ENCODE results near the gene C10orf95. TPM values are rescaled to one million over a fixed set of nuclear protein-coding genes. Genes with fewer than 3 reads are reported as not detected.
A peak's percentile ranks its signal among the peaks of the same experiment; 100 is the strongest.

Gene C10orf95
- total and polyA plus RNA-seq, 2 experiments from 2014 or later = not detected

- Histone ChIP-seq H3K27me3 (replicated peaks; ENCODE audit: insufficient read depth) (peaks cover 16% of the 10 kb centered on the region), H3K9ac (no peak overlapping the region), H3K9me2 (ENCODE audit: insufficient read depth) (no peaks in the 10 kb centered on the region), H3K79me2 (ENCODE audit: insufficient read depth) (no peaks in the 10 kb centered on the region), H3K4me1 (ENCODE audit: insufficient read depth) (no peaks in the 10 kb centered on the region), H3K27ac (no peak overlapping the region), H2AFZ (no peak overlapping the region), H3K36me3 (ENCODE audit: low read depth) (no peaks in the 10 kb centered on the region), H3K4me3 (no peak overlapping the region), H4K20me1 (ENCODE audit: insufficient read depth) (no peaks in the 10 kb centered on the region), H3K9me3 (ENCODE audit: low read depth) (no peaks in the 10 kb centered on the region), H3K4me2 (ENCODE audit: unreplicated experiment) (no peak overlapping the region), H3F3A (ENCODE audit: insufficient read depth) (no peaks in the 10 kb centered on the region)
- in situ Hi-C loops (cut with MboI) = no loop called here
- 50 to 57% methylated on average over 9 to 16 of the region's 16 CpGs for WGBS, 2 experiments (ENCODE audit: low coverage in 1 of 2, low lambda C conversion rate in 2 of 2, missing lambda C conversion rate in 2 of 2)
- no peak for TF ChIP-seq EZH2phosphoT487 (IDR thresholded peaks at IDR 0.05; ENCODE audit: insufficient read depth, low read depth)
- no peak for TF ChIP-seq EZH2 (IDR thresholded peaks at IDR 0.05; ENCODE audit: insufficient read depth, poor library complexity, severe bottlenecking)
- DNase-seq = no peak
Measured at GRCh38 chr10:102413806-102414561, 37.4 kb downstream of the C10orf95 start.

DNA sequence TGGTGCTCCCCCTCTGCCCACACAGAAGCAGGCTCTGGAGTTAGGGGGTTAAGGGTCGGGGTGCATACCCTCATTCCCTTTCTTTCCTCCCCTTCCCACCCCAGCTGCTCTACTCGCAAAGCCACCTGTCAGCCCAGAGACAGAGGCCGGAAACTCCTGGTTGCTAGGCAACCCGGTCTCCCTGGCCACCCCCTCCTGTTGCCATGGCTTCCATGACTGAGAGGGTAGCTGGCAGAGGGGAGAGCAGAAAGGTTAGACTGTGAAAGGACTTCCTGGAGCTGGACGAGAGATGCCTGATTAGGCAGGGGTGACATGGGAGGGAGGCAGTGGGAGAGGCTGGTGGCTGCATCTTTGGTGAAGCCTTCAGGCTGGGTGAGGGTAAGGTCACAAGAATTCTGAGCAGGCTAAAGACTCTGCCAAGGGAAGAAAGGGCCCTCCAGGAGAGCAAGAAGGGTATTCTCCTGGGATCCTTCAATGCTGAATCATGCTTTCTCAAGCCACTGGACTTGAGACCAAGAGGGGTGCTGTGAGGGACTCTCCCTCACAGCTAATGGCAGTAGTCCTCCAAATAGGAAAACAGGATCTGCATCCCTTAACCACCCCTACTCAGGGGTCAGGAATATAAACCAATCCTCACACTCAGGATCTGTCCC lies 38.2 kb downstream of the C10orf95 start:
- Histone ChIP-seq H3K36me3 (ENCODE audit: low read depth) (no peaks in the 10 kb centered on the region), H3K9ac (no peak overlapping the region), H3K9me2 (ENCODE audit: insufficient read depth) (no peaks in the 10 kb centered on the region), H3K4me2 (ENCODE audit: unreplicated experiment) (no peak overlapping the region), H3K9me3 (ENCODE audit: low read depth) (no peaks in the 10 kb centered on the region), H3K79me2 (ENCODE audit: insufficient read depth) (no peaks in the 10 kb centered on the region), H3F3A (ENCODE audit: insufficient read depth) (no peaks in the 10 kb centered on the region), H3K27me3 (replicated peaks; ENCODE audit: insufficient read depth) (peaks cover 16% of the 10 kb centered on the region), H4K20me1 (ENCODE audit: insufficient read depth) (no peaks in the 10 kb centered on the region), H3K4me1 (ENCODE audit: insufficient read depth) (no peaks in the 10 kb centered on the region), H3K4me3 (no peak overlapping the region), H3K27ac (no peak overlapping the region), H2AFZ (no peak overlapping the region)
- no peak for TF ChIP-seq EZH2phosphoT487 (IDR thresholded peaks at IDR 0.05; ENCODE audit: insufficient read depth, low read depth)
- TF ChIP-seq EZH2 (IDR thresholded peaks at IDR 0.05; ENCODE audit: insufficient read depth, poor library complexity, severe bottlenecking) = no peak
- 3% methylated on average over 5 of the region's 5 CpGs for WGBS, 2 experiments (ENCODE audit: low coverage in 1 of 2, low lambda C conversion rate in 2 of 2, missing lambda C conversion rate in 2 of 2)
- in situ Hi-C loops (cut with MboI) = no loop called here
- peak; percentile 41 for DNase-seq

DNA sequence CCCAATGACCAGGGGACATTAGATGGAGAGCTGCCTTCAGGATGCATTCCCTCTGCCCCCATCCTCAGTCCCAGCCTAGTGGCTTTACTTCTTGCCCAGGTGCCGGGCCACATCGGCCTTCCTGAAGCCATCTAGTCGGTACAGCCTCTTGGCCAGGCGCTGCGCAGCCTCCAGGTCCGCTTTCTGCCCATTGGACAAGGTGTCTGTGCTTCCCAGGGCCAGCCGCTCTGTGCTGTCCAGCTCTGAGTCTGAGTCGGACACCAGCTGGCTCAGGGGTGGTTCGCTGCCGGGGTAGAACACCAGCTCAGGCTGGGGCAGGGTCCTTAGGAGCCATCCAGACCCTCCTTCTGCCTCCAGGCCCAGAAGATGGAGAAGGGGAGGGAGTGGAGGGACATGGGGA lies 39.0 kb downstream of the C10orf95 start:
- no peak for DNase-seq
- H3K27me3 ChIP-seq (replicated peaks; ENCODE audit: insufficient read depth) = peaks cover 16% of the 10 kb centered on the region

GRCh38 chr10:102411341-102412255 lies 39.7 kb downstream of the C10orf95 start:
- no peaks in the 10 kb centered on the region for H3K9me2 ChIP-seq (ENCODE audit: insufficient read depth)
- H3K79me2 ChIP-seq (ENCODE audit: insufficient read depth) = no peaks in the 10 kb centered on the region
- H3K36me3 ChIP-seq (ENCODE audit: low read depth) = no peaks in the 10 kb centered on the region
- H3K27me3 ChIP-seq (replicated peaks; ENCODE audit: insufficient read depth) = peaks cover 16% of the 10 kb centered on the region
- H3K9ac ChIP-seq = no peak overlapping the region
- H3K9me3 ChIP-seq (ENCODE audit: low read depth) = no peaks in the 10 kb centered on the region
- DNase-seq = no peak
- H3F3A ChIP-seq (ENCODE audit: insufficient read depth) = no peaks in the 10 kb centered on the region
- H3K4me1 ChIP-seq (ENCODE audit: insufficient read depth) = no peaks in the 10 kb centered on the region
- H3K4me3 ChIP-seq = no peak overlapping the region
- 74 to 80% methylated on average over 12 to 14 of the region's 14 CpGs for WGBS, 2 experiments (ENCODE audit: low coverage in 1 of 2, low lambda C conversion rate in 2 of 2, missing lambda C conversion rate in 2 of 2)
- H3K27ac ChIP-seq = no peak overlapping the region
- in situ Hi-C loops (cut with MboI) = no loop called here
- no peak overlapping the region for H3K4me2 ChIP-seq (ENCODE audit: unreplicated experiment)
- no peaks in the 10 kb centered on the region for H4K20me1 ChIP-seq (ENCODE audit: insufficient read depth)
- no peak overlapping the region for H2AFZ ChIP-seq
- TF ChIP-seq EZH2phosphoT487 (IDR thresholded peaks at IDR 0.05; ENCODE audit: insufficient read depth, low read depth) (no peak), EZH2 (IDR thresholded peaks at IDR 0.05; ENCODE audit: insufficient read depth, poor library complexity, severe bottlenecking) (no peak)

More for the DNA sequence above, 39.0 kb downstream of the C10orf95 start:
- Histone ChIP-seq H3K36me3 (ENCODE audit: low read depth) (no peaks in the 10 kb centered on the region), H3K27ac (no peak overlapping the region), H4K20me1 (ENCODE audit: insufficient read depth) (no peaks in the 10 kb centered on the region), H3K9me3 (ENCODE audit: low read depth) (no peaks in the 10 kb centered on the region), H3K9ac (no peak overlapping the region), H3F3A (ENCODE audit: insufficient read depth) (no peaks in the 10 kb centered on the region), H3K9me2 (ENCODE audit: insufficient read depth) (no peaks in the 10 kb centered on the region), H3K4me2 (ENCODE audit: unreplicated experiment) (no peak overlapping the region), H2AFZ (no peak overlapping the region), H3K4me1 (ENCODE audit: insufficient read depth) (no peaks in the 10 kb centered on the region), H3K79me2 (ENCODE audit: insufficient read depth) (no peaks in the 10 kb centered on the region), H3K4me3 (no peak overlapping the region)
- WGBS, 2 experiments (ENCODE audit: low coverage in 1 of 2, low lambda C conversion rate in 2 of 2, missing lambda C conversion rate in 2 of 2) = 72 to 77% methylated on average over 10 of the region's 10 CpGs
- TF ChIP-seq EZH2 (IDR thresholded peaks at IDR 0.05; ENCODE audit: insufficient read depth, poor library complexity, severe bottlenecking) (no peak), EZH2phosphoT487 (IDR thresholded peaks at IDR 0.05; ENCODE audit: insufficient read depth, low read depth) (no peak)
- in situ Hi-C loops (cut with MboI) = no loop called here
